NCI-H1417 (cell line): ENCODE data around the gene WDR86.

ENCODE experiments used
- DNase-seq, 3 experiments: peaks; one replicate each; lab custom pipeline; 2025; lab: John Stamatoyannopoulos, UW

Gene WDR86

DNA sequence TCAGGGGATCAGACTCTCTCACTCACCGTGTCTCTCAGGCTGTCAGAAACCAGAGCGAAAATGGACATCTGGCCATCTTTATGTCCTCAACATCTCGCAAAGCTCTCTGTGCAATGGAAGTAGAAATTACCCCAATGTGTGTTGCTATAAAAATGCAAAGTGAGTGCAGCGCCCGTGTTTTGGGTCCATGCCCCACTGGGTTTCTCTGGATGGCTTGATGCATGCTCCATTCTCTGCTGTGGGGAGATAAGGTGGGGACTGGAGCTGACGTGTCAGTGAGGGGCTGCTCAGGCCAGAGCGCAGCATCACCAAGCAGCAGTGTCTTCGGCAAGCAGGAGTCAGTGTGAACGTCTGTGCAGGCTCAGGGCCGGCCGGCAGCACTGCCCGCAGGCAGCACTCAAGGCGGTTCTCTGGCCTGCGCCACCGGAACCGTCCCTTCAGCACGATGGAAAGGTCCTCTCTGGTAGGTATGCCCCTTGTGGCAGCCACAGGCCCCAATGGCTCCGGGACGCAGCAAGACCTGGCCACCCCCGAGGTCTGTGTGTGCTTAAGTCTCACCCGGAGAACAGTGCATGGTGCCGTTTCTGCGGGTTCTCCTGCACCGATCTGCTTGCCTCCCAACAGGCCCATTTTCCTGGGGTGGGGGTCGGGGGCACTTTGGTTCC is 30.2 kb downstream of the WDR86 start:
- DNase-seq: no peak

DNA sequence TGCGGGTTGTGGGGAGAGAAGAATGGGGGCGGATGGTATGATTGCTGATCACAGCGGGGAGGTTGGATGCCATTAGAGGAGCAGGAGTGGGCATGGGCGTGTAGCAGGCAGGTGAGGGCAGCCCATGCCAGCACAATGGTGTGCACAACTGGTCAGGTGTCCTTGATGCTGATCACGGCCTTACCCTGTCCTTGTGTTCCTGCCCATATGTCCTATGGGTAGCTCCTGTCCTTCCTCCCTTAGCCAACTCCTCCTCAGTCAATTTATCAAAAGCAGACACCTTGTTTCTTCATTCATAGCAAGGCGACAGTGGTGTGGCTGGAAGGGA is 30.7 kb downstream of the WDR86 start:
- no peak for DNase-seq

DNA sequence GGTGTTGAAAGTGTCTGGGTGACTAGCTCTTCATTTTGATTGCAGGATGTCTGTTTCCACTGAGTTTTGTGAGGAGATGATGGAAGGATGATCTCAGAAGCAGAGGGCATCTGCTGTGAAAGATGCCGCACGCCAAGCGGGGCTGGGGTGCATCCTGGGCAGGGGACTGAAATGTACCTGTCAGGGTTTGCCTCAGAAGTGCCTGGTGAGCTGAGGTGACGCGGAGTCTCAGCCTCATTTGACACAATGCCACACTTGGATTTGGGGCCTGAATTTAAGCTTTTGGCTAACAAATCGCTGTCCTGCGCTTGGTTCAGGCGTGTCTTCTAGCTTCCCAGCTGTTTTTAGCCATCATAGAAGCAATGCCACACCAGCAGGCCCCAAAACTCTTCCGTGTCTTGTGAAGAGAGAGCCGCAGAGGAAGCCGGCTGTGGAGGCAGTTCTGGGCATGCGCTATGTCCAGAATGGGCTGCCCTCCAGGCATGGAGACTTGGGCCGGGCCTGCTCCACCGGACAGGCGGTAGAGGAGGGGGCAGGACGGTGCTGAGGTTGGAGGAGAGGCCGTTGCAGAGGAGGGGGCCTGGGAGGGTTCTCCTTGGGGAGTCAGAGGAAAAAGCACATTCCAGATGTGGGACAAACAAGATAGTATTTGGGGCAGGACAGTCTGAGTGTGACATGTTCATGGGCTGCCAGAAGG is 31.2 kb downstream of the WDR86 start:
- no peak for DNase-seq

DNA sequence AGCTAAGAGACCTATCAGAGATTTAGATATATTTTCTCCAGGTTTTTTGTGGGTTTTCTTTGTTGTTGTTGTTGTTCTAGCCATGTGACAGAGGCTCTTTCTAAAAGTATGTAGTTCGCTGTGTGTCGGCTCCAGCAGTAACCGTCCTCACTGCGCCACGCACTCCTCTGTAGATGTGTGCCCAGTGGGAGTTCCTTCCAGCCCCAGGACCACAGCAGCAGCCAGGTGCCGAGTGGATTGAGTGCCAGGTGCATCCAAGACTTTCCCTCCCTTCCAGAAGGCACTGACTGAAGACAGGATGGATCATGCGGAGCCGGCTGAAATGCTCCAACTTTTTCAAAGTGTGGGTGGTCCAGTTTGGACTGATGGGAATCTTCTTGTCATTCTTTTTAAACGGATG is 31.8 kb downstream of the WDR86 start:
- DNase-seq: peak in 1 of 3 experiments; percentile 28

DNA sequence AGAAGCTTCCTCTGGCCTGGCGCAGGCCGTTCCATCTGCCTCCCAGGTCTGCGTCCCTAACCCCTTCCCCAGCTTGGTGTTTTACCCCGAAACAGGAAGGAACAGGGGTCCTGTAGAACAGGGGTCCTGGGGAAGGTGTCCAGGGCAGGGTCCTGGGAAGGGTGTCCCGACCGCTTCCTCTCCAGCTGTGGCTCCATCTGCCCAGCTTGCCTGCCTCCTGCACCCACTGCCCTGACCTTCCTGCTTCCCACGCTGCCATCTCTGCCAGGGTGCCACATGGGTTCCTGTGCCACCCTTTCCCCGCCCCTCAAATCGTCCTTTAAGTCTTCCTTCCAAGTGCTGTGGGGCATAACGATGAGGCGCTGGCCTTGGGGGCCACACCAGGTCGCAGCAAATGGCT is 32.4 kb downstream of the WDR86 start:
- DNase-seq: no peak

DNA sequence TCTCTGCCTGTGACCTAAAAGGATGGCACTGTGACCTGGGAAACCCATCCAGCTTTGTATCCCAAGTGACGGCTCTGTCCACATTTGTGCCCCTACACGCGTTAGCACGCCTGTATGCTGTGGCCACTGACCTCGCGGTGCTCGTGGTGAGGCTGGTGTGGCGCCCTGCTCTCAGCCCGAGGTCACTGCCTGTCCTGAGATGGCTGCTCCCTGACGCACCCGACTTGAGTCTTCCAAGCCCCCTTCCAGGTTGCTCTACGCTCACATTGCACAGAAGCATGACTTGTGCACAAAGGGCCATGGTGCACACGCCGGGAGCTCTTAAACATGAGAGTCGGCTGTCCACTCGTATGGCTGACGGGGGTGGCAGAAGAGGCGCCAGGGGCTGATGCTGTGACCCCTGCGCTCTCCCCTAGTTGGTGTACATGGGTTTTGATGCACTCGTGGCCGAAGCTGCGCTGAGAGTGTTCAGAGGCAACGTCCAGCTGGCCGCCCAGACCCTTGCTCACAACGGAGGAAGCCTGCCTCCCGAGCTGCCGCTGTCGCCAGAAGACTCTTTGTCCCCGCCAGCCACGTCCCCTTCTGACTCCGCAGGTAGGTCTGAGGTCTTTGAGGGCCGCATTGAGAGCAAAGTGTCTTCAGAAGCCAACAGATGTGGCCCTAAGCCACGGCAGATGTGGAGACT is 33.5 kb downstream of the WDR86 start:
- DNase-seq: no peak

DNA sequence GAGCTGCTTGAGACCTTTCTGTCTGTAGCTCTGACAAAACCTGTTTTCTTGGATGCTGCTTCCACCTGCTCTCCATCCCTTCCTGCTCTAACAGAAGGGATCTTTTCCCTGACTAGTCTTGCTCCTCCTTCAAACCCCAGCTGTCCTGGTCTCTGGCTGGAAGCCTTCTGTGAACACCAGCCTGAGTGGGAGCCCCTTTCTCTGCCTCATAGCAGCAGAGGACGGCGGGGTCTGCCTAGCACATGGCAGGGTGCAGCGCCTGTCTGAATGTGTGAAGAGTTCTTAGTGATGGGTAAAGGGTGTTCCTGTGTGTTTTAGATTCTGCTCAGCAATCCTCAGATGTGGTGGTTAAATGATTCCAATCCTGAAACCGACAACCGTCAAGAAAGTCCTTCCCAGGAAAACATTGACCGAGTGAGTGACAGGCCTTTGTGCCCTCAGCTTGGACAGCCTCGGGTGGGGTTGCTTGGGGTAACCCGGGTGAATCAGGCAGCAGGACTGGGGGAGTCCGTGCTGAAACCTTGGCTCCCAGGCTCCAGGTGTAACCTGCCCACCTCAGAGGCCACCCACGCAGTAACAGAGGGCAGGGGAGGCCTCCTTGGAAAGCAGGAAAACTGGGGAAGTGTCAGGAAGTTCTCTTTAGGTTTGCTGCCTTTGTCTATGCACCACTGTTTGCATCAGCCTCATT is 34.2 kb downstream of the WDR86 start:
- no peak for DNase-seq

DNA sequence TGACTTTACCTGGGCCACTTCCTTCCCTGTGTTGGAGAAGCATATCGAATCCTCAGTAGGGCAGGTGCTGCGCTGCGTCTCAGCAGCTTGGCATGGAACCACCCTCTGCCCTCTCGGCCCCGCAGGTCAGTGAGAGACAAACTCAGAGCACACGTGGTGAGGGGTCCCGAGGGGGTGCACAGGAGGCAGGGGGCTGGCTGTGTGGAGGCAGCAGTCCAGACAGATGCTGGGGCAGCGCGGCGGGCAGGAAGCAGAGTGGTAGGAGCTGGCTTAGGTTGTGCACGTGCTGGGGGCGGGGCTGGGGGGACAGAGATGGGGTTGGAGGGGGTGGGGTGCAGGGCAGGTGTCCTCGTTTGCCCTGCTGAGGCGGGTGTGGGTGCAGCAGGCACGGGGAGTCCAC is 35.1 kb downstream of the WDR86 start:
- DNase-seq: no peak

DNA sequence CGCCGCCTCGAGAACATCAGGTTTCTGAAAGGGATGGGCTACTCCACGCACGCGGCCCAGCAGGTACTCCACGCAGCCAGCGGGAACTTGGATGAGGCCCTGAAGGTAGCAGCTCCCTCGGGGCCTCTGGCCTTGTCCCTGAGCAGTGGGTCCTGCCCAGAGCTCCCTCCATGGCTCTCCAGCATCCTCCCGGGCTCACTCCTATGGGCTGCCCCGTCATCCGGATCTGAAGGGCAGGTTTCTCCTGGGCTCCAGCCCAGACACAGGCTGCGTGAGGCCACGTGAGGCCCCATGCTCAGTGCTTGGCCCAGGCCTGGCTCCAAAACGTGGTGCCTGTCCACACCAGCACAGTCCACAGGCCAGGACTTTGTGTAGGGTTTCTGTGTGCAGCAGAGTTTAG is 35.7 kb downstream of the WDR86 start:
- DNase-seq: no peak

DNA sequence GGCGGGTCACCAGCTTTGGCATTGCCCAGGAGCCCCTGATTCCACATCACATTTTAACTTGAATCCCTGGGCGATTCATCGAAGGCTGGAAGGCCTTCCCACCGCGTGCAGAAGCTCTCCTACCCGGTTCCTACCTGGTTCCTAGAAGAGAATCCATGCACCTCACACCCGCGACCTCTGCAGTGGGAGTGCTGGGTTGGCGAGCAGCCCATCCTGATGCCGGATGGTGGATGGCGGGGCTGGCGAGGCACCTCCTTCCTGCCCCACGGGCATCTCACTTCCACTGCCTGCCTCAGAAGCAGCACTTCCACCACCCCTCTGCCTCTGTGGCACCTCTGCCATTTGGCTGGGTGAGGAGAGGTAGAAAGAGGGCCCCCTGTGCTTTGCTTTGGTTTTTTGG is 36.2 kb downstream of the WDR86 start:
- DNase-seq: no peak

DNA sequence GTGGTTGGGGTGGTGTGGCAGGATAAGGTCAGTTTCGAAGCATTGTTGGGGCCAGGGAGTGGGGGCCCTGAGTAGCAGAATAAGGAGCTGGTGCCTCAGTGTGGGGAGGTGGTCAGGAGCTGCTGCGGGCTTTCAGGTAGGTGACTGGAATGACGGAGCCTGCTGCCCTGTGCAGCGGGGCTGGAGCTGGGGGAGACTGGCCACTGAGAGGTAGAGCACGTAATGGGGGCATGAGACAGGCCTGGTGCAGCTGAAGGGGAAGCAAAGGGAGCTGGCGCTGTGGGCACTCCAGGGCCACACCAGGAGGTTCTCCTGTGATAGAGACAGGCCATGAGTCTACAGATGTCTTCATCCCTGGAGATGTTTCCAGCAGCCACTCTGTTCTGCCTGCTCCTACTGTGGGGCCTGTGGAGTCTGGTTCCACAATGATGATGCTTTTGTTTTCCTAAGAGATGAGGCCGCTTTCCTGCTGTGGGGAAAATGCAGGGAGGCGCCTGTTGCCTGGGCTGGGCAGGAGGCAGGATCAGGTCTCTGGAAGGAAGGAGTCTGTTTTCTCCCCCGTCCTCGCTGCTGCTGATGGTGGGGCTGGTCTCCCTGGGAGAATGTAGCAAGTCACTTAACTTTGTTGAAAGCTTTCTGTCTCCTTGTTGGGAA is 37.1 kb downstream of the WDR86 start:
- no peak for DNase-seq

DNA sequence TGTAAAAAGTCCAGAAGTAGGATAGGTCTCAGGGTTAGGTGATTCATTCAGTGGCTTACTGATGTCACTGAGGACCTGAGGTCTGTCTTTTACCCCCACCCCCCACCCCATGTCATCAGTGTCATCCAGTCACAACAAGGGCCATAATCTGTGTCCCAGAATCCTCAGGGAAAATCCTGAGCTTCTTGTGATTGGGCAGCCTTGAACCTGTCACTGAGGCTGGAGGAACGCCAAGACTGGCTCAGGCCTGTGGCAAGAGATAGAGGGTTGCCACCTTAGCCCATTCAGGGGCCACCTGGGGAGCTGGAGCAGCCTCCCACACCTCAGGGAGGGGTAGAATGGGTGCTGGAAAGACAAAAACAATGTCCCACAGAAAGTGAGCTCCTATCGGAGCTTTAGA is 38.6 kb downstream of the WDR86 start:
- DNase-seq: no peak

DNA sequence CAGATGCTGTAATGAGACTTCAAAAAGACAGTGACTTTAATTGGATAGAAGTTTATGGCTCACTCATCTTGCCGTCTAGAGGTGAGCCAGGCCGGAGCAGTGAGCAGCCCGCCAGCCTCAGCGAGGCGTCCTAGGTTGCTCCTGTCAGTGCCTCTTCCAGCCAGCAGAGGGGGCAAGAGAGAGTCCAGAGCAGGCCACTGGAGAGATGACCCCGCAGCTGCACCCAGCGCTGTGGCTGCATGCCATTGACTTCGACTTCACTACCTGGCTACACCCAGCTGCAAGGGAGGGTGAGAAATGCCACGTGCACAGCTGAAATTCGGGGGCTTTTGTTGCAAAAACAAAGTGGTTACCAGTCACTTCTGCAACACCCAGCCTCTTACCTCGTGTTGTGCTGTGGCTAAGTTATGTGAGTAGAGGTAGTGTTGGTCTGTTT is 41.7 kb downstream of the WDR86 start:
- peak; percentile 57 to 85 (median 79) for DNase-seq

DNA sequence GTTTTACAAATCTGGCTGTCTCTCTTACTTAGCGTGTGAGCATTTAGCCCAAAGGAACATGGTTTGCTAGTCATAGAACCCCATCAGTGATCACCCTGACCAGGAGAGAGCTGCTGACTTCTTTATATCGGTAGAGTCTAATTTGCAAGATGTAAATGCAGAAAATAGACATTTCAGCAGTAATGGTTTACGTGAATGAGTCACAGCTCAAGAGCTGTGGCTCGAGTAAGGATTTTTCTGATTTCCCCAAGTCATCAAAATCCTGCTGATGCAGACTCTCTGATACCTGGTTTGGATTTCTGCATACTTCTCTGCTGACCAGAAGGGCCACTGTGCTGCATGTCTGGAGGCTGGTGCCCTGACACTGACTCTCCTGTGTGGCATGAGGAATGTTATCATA is 42.6 kb downstream of the WDR86 start:
- DNase-seq: no peak

DNA sequence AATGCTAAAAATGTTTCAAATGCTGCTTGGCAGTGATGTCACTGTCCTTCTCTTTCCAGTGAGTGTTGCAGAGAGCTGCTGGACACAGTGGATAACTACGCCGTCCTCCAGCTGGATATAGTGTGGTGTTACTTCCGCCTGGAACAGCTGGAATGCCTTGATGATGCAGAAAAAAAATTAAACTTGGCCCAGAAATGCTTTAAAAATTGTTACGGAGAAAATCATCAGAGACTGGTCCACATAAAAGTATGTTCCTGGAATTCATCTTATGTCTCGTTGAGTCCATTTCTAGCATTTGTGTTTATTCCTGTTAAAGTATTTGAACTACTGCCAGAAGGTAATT is 43.0 kb downstream of the WDR86 start:
- no peak for DNase-seq

DNA sequence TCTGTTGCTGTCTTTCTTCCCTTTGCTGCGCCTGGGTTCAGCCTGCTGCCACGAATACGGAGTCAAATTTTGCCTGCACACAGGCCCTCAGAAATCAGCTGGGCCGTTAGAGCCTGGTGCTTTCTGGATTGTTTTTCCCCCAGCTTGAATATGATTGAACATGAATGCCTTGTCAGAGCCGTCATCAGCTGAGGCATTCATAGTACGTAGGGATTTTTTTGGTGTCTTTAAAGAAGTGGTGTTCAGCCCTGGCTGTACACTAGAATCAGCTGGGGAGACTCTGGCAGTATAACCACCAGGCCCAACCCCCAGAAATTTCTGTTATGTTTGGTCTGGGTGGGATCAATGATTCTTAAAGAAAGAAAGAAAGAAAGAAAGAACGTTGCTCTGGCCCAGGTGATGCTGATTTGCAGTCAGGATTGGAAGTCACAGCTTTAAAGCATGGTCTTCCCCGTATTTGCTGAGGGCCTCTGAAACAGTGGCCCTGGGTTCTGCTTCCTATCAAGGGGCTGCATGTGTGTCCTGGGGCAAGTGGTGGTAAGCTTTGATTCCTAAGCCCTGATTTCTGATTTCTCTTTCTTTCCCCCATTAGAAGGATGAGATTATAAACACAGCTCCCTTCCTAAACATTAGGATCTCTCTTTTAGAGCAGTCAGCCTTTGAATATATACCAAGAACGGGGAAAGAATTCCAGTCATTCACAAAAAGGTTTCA is 43.5 kb downstream of the WDR86 start:
- DNase-seq: no peak

DNA sequence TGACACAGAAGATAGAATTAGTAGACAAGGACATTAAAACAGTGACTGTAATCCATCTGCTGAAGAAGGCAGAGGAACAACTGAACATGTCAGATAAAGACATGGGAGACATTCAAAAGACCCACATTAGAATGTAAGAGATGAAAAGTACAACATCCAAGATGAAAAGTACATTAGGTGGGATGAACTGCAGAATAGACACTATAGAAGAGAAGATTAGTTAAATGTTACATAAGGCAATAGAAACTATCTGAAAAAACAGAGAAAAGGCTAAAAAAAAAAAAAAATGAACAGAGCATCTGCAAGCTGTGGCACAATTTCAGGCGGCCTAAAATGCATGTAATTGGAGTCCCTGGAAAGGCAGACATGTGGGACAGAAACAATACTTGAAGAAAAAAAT is 46.7 kb downstream of the WDR86 start:
- no peak for DNase-seq

DNA sequence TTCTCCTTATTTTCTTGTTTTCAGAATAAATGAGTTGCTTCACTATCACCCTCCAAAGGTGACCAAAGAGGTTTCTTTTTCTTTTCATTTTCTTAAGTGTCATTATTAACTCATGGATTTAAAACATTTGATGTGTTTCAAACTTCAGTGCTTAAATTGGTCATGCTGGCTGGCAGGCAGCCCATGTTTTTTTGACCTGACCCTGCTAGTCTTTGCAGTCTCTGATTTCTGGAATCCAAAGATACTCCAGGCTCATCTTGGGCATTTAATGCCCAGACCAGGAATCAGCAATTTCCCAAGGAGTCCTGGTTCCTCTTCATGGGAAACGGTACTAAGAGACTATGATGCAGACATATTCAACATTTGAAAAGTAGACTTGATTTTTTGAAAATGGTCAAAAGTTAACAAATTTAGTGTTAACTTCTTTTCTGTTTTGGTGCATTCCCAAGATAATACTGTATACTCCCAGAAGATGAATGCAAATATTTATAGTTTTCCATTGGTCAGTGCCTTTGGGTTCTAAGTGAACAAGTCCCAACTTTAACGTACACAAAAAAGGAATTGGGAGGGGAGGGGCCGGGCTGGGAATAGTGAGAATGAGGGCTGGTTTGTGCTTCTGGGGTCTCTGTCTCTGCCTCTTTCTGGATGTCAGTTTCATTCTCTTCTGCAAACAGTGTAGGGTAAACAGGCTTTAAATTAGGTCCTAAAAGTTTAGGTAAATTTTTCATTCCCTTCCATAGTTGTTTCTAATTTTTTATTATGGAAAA is 48.5 kb downstream of the WDR86 start:
- DNase-seq: no peak

DNA sequence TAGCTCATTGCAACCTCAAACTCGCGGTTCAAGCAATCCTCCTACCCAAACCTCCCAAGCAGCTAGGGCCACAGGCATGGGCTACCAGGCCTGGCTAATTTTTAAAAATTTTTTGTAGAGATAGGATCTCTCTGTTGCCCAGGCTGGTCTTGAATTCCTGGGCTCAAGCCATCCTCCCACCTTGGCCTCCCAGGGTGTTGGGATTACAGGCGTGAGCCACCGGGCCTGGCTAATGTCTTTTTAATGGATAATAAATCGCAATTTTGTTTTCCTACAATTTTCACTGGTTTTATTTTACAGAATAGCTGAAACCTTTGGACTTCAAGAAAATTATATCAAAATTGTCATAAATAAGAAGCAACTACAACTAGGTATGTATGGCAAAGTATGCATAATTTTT is 57.3 kb downstream of the WDR86 start:
- DNase-seq: no peak

DNA sequence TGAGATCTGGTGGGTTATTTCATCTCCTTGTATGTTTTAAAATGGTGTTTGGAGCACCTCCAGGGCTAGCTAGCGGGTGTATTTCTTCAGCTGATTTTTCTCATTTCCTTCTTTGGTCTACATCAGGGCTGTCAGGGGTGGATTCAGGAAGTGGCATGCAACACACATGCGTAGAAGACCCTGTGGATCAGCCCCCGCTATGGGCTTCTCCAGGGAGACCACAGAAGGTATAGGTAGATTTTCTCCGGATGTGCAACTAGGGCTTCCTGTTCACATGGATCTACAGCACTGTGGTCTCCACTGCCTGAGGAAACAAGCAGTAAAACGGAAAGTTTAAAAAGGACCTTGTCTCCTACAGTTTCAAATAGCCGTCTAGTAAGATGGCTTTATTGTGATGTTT is 57.9 kb downstream of the WDR86 start:
- no peak for DNase-seq

DNA sequence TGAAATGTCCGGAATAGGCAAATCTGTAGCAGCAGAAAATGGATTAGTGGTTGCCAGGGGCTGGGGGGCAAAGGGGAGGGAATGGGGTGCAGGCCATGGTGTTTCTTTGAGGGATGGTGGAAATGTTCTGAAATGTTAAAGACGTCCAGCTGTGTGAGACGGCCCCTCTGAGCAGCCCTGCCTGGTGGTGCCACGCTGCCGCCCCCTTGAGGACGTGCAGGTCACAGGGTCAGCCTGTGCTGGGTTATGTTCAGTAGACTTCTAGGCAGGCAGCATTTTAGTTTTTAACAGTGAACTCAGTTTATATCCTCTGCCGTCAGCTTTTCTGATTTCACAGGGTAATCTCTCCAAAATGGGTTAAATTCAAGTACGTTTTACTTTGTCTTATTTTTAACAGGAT is 58.8 kb downstream of the WDR86 start:
- DNase-seq: no peak
